GM12874 (cell line): ENCODE measurements around the gene ZNF761.

Experiments used
- CTCF ChIP-seq: IDR thresholded peaks from 2 replicates; pipeline ENCODE4 v1.5.1; 2011; ENCODE audit warnings: low read depth, mild to moderate bottlenecking, control low read depth, low read length, moderate library complexity; ENCODE audit not compliant: insufficient read depth

Gene ZNF761

GRCh38 chr19:53492153-53492552 is 60.4 kb downstream of the ZNF761 start:
- no peak for TF ChIP-seq CTCF

DNA sequence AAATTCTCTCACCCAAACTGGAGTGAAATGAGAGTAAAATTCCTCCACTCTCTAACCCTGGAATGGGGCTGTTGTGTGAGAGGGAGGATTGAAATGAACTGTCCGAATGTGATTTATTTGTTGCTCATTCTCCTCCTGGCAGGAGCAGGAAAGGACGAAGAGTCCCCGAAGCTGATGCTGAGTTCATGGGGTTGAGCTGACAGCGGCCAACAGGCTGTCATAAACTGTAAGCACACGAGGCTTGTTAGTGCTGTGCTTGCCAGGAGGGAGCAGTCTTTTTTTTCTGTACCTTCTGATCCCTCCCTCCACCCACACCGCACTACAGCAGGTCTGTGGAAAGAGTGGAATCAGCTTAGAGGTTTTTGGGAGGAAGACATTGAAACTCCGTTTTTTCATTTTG is 73.1 kb downstream of the ZNF761 start:
- no peak for TF ChIP-seq CTCF

DNA sequence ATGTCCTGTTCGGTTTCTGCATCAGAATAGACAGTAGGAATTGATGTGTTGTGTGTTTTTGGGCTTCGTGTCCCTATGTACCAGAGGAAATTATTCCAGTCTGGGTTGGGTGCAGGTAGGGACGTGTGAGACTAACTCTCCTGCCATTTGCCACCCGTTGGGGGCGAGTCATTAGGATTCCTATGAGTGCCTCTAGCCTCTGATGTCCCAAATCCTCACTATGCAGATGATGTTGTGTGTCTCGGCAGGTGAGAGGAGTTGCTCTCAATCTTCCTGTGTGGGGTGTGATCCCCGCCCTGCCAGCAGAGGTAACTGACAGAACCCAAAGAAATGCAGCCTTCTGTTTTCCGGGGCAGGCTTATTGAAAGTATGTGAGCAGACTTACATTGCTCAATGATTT is 74.9 kb downstream of the ZNF761 start:
- TF ChIP-seq CTCF, result no peak
